Endothelial cell of umbilical vein (primary cell): ENCODE measurements around the gene CYB5R4. TPM values are rescaled to one million over a fixed set of nuclear protein-coding genes. Genes with fewer than 3 reads are reported as not detected.

Source experiments
- BruUV-seq: library from RNA; stranded (reverse); fragments of 400-500 nt; replicated peaks from 2 replicates; lab custom pipeline; 2021; lab: Mats Ljungman, UMichigan
- CTCF ChIA-PET: fragments of 300-600, 350-600 bp; sonication (Branson Sonifier 250); formaldehyde crosslinking; loops from one replicate; lab custom pipeline; 2021; ENCODE audit warnings: antibody characterized with exemption, inconsistent platforms; lab: Charles Lee
- POLR2A ChIA-PET: fragments of 300-600, 350-600 bp; sonication (Branson Sonifier 250); formaldehyde crosslinking; loops from one replicate; lab custom pipeline; 2021; ENCODE audit warnings: antibody characterized with exemption, inconsistent platforms; lab: Charles Lee
- DNase-seq: peaks from one replicate; pipeline ENCODE4 v3.0.0-alpha.2; 2011; ENCODE audit warnings: low read depth, low spot score
- FAIRE-seq: peaks from 2 replicates; lab custom pipeline; 2011; peaks lifted over from hg19 to GRCh38; lab: Jason Lieb, UNC
- H2AFZ ChIP-seq: 2 replicates; pipeline ENCODE4 v1.6.0; 2012; ENCODE audit warnings: low read depth, low read length, control low read depth, inconsistent platforms
- H3K27ac ChIP-seq: 2 replicates; pipeline ENCODE4 v1.5.1; 2011; ENCODE audit warnings: low read depth, mild to moderate bottlenecking, control low read depth, low read length, moderate library complexity; ENCODE audit not compliant: insufficient read depth
- H3K27me3 ChIP-seq, 2 experiments: 2 replicates each; pipeline versions ENCODE4 v1.6.0 to v1.6.1; 2011; ENCODE audit warnings: low read length in 2 of 2, mixed read lengths in 1 of 2; ENCODE audit not compliant: control insufficient read depth in 2 of 2, insufficient read depth in 2 of 2
- H3K36me3 ChIP-seq, 2 experiments: 2 replicates in 1 of 2; 3 replicates in 1 of 2; pipeline ENCODE4 v1.5.1; 2011; ENCODE audit warnings: low read length in 2 of 2, mild to moderate bottlenecking in 1 of 2, moderate library complexity in 1 of 2; ENCODE audit not compliant: control insufficient read depth in 2 of 2, insufficient read depth in 2 of 2; ENCODE audit errors: extremely low read depth in 1 of 2
- H3K4me1 ChIP-seq: 3 replicates; pipeline ENCODE4 v1.5.1; 2011; ENCODE audit warnings: mild to moderate bottlenecking, low read length; ENCODE audit not compliant: control insufficient read depth, insufficient read depth; ENCODE audit errors: extremely low read depth
- H3K4me2 ChIP-seq: 2 replicates; pipeline ENCODE4 v1.6.1; 2011; ENCODE audit warnings: low read length, control low read depth, mixed read lengths; ENCODE audit not compliant: insufficient read depth
- H3K4me3 ChIP-seq, 3 experiments: fragments of 200-600 bp in 1 of 3; sonication (generic), shearing (Covaris generic) in 1 of 3; replicated peaks in 1 of 3; 2 replicates each; pipeline ENCODE4 v1.5.1; 2011 to 2016; ENCODE audit warnings: control low read depth in 3 of 3, low read length in 3 of 3, mild to moderate bottlenecking in 2 of 3, inconsistent platforms in 1 of 3, low read depth in 1 of 3, moderate library complexity in 1 of 3; ENCODE audit not compliant: insufficient read depth in 1 of 3
- H3K79me2 ChIP-seq: 2 replicates; pipeline ENCODE4 v1.6.0; 2012; ENCODE audit warnings: low read length, inconsistent platforms; ENCODE audit not compliant: control insufficient read depth, insufficient read depth
- H3K9ac ChIP-seq: replicated peaks from 2 replicates; pipeline ENCODE3; 2011; ENCODE audit warnings: low read length, control low read depth; ENCODE audit not compliant: insufficient read depth; ENCODE audit errors: extremely low read depth
- H3K9me1 ChIP-seq: replicated peaks from 3 replicates; pipeline ENCODE4 v1.6.0; 2011; ENCODE audit warnings: mild to moderate bottlenecking, low read length; ENCODE audit not compliant: control insufficient read depth, insufficient read depth; ENCODE audit errors: extremely low read depth
- H3K9me3 ChIP-seq: replicated peaks from 2 replicates; pipeline ENCODE4 v1.5.1; 2012; ENCODE audit warnings: low read length, inconsistent platforms; ENCODE audit not compliant: control insufficient read depth, insufficient read depth
- H4K20me1 ChIP-seq: replicated peaks from 2 replicates; pipeline ENCODE3; 2011; ENCODE audit warnings: mild to moderate bottlenecking, low read length; ENCODE audit not compliant: control insufficient read depth, insufficient read depth; ENCODE audit errors: extremely low read depth
- EZH2 ChIP-seq: IDR thresholded peaks from 2 replicates; pipeline ENCODE4 v1.6.1; 2012; ENCODE audit warnings: borderline replicate concordance, low read depth, mild to moderate bottlenecking, moderate library complexity, low read length, inconsistent platforms; ENCODE audit not compliant: severe bottlenecking
- FOS ChIP-seq: IDR thresholded peaks from 2 replicates; pipeline ENCODE4 v1.6.1; 2011; ENCODE audit warnings: mild to moderate bottlenecking, low read length, moderate library complexity, borderline replicate concordance; ENCODE audit not compliant: insufficient read depth
- GATA2 ChIP-seq: IDR thresholded peaks from 2 replicates; pipeline ENCODE4 v1.7.0; 2011; ENCODE audit warnings: low read depth, mild to moderate bottlenecking, moderate library complexity, mixed read lengths, low read length; ENCODE audit not compliant: insufficient read length, insufficient read depth
- JUN ChIP-seq: IDR thresholded peaks from 2 replicates; pipeline ENCODE4 v1.6.1; 2011; ENCODE audit warnings: borderline replicate concordance, low read depth; ENCODE audit not compliant: insufficient read length, insufficient read depth
- MYC ChIP-seq: IDR thresholded peaks from one replicate; pipeline ENCODE4 v1.6.1; 2011; ENCODE audit warnings: mild to moderate bottlenecking, low read depth, low read length
- POLR2A ChIP-seq: IDR thresholded peaks from 2 replicates; pipeline ENCODE4 v1.6.1; 2012; ENCODE audit warnings: low read depth, mild to moderate bottlenecking, control low read depth, low read length
- POLR2AphosphoS5 ChIP-seq: IDR thresholded peaks from 2 replicates; pipeline ENCODE4 v1.6.1; 2012; ENCODE audit warnings: low read depth, mild to moderate bottlenecking, control low read depth, low read length, moderate library complexity; ENCODE audit not compliant: insufficient read depth
- dilution Hi-C: fragments of 300-500 bp; cut with MboI; formaldehyde crosslinking; loops from one replicate; pipeline ENCODE4 v1.15.0; 2019; ENCODE audit warnings: low sequenced_read_pairs; ENCODE audit not compliant: extremely low pct_ligation_motif_present
- intact Hi-C: fragments of 100-400 bp; cut with micrococcal nuclease; formaldehyde crosslinking; loops from one replicate; pipeline ENCODE4 v1.10.0; 2022
- polyA plus RNA-seq, 4 experiments: library from polyadenylated mRNA; depleted of rRNA in 3 of 4; stranded (reverse) in 3 of 4; unstranded in 1 of 4; fragments of >200 nt; gene quantifications; 2 replicates each; pipeline versions ENCODE4 v1.2.1 to v1.2.3, GENCODE V29; 2011 to 2012; ENCODE audit warnings: missing spikeins in 1 of 4
- total RNA-seq: library from RNA; stranded (reverse); gene quantifications from 2 replicates; pipeline ENCODE4 v1.2.3, GENCODE V29; 2021
- TF ChIP-seq, protein P1 (sequence below), 2 donors: IDR thresholded peaks; 1 replicate in 1 of 2; 2 replicates in 1 of 2; pipeline ENCODE4 v1.5.1; 2011; ENCODE audit warnings: low read length in 2 of 2, mild to moderate bottlenecking in 2 of 2, moderate library complexity in 2 of 2, control low read depth in 1 of 2, inconsistent platforms in 1 of 2, low read depth in 1 of 2; ENCODE audit not compliant: insufficient read depth in 1 of 2; ENCODE audit errors: extremely low read depth in 1 of 2
- TF ChIP-seq, protein P2 (sequence below): IDR thresholded peaks from 2 replicates; pipeline ENCODE4 v1.6.1; 2011; ENCODE audit not compliant: insufficient read depth, insufficient read length

Gene CYB5R4
- total and polyA plus RNA-seq, 2 donors (not counting 3 experiments of a cell fraction or from before 2014, with no cell fraction given) = 3.1 to 13.4 TPM

DNA sequence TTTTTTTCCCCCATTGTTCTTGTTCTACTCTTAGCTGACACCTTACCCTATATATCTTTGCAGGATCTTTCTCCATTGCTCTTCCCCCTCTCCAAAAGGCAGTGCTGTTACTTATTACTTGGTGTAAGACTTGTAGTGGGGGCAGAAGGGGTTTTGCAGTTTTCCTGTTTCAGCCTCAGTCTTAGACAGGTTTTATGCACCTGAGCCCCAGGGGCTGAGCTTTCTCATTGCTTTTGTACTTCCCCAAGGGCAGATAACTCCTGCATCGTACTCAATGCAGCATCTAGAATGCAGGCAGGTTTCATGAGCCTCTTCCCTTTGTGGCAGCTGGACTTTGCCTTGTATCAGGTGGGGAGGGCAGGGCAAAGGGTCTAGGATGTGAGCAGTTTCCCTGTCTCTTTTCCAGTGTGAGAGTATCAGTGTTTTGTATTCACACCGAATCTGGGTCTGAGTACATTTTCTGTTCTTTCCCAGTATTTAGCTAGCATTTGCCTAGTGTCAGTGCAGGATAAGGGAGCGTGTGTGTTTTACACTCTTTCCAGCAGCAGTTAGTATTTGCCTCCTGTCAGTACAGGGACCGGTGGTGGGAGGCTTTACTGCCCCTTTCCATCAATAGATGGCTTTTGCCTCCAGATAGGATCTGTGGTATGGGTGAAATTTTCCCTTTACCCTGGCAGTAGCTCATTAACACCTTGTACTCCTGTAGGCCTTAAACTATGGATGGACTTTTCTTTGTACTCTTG lies 19.6 kb downstream of the CYB5R4 start:
- TF ChIP-seq, protein P1, sequence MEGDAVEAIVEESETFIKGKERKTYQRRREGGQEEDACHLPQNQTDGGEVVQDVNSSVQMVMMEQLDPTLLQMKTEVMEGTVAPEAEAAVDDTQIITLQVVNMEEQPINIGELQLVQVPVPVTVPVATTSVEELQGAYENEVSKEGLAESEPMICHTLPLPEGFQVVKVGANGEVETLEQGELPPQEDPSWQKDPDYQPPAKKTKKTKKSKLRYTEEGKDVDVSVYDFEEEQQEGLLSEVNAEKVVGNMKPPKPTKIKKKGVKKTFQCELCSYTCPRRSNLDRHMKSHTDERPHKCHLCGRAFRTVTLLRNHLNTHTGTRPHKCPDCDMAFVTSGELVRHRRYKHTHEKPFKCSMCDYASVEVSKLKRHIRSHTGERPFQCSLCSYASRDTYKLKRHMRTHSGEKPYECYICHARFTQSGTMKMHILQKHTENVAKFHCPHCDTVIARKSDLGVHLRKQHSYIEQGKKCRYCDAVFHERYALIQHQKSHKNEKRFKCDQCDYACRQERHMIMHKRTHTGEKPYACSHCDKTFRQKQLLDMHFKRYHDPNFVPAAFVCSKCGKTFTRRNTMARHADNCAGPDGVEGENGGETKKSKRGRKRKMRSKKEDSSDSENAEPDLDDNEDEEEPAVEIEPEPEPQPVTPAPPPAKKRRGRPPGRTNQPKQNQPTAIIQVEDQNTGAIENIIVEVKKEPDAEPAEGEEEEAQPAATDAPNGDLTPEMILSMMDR (IDR thresholded peaks at IDR 0.05; ENCODE audit: extremely low read depth in 1 of 2, insufficient read depth in 1 of 2, low read depth in 1 of 2, low read length in 2 of 2) = no peak
- TF ChIP-seq EZH2 (no peak), POLR2A (no peak)
- TF ChIP-seq, protein P2, sequence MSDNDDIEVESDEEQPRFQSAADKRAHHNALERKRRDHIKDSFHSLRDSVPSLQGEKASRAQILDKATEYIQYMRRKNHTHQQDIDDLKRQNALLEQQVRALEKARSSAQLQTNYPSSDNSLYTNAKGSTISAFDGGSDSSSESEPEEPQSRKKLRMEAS = no peak
- H3K79me2 ChIP-seq = no peaks in the 10 kb centered on the region
- H3K27me3 ChIP-seq = no peaks in the 10 kb centered on the region
- H3K27ac ChIP-seq = no peak overlapping the region
- no peaks in the 10 kb centered on the region for H3K9me3 ChIP-seq
- no peaks in the 10 kb centered on the region for H4K20me1 ChIP-seq
- no peak overlapping the region for H3K4me2 ChIP-seq
- intact Hi-C loops (no loop called here), dilution Hi-C loops (no loop called here)
- no peak overlapping the region for H2AFZ ChIP-seq
- DNase-seq = no peak
- no peak overlapping the region for H3K4me3 ChIP-seq
- no peak for FAIRE-seq
- H3K36me3 ChIP-seq = no peaks in the 10 kb centered on the region
- H3K9ac ChIP-seq = no peak overlapping the region
- POLR2A ChIA-PET = no interaction called here
- peaks cover 4% of the 10 kb centered on the region for H3K4me1 ChIP-seq
- H3K9me1 ChIP-seq = no peaks in the 10 kb centered on the region
- no TSS peak for BruUV-seq
- CTCF ChIA-PET = no interaction called here

DNA sequence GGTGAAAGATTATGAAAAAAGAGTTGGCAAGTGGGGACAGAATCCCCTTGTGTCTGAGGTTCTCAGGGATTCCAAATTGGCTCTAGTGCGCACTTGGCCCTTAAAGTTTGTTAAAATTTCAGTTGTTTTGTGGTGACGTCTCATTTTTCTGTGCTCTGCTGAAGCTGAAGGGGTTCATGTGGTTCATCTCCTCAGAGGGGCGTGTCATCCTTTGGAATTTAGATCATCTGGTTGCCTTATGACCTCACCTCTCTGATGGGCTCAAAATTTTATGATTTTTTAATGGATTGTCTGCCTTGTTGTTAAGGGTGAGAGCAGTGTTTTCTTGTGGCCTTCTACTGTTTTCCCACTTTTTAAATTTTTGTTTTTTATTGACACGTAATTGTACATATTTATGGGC lies 20.3 kb downstream of the CYB5R4 start:
- H3K9ac ChIP-seq = no peak overlapping the region
- peaks cover 8% of the 10 kb centered on the region for H3K4me1 ChIP-seq
- H3K79me2 ChIP-seq = no peaks in the 10 kb centered on the region
- dilution Hi-C loops (no loop called here), intact Hi-C loops (loop anchor here (5.0 to 10.0 kb wide), 4 partner anchors 265 to 1445 kb away; no protein-coding TSS in a partner anchor)
- POLR2A ChIA-PET = no interaction called here
- no peaks in the 10 kb centered on the region for H3K36me3 ChIP-seq
- DNase-seq = no peak
- H3K9me3 ChIP-seq = no peaks in the 10 kb centered on the region
- no peaks in the 10 kb centered on the region for H3K27me3 ChIP-seq
- TF ChIP-seq EZH2 (no peak), MYC (no peak), JUN (no peak), POLR2AphosphoS5 (no peak), GATA2 (no peak), FOS (no peak), POLR2A (no peak)
- TF ChIP-seq, protein P1 (IDR thresholded peaks at IDR 0.05; ENCODE audit: extremely low read depth in 1 of 2, insufficient read depth in 1 of 2, low read depth in 1 of 2, low read length in 2 of 2) = no peak
- TF ChIP-seq, protein P2 = no peak
- no peak overlapping the region for H3K4me3 ChIP-seq
- no peak for FAIRE-seq
- H4K20me1 ChIP-seq = no peaks in the 10 kb centered on the region
- no peaks in the 10 kb centered on the region for H3K9me1 ChIP-seq
- H3K4me2 ChIP-seq = no peak overlapping the region
- H2AFZ ChIP-seq = no peak overlapping the region
- BruUV-seq = no TSS peak
- H3K27ac ChIP-seq = no peak overlapping the region
- CTCF ChIA-PET = no interaction called here
